ENCODE results near the gene SHLD1. TPM values are rescaled to one million over a fixed set of nuclear protein-coding genes. Genes with fewer than 3 reads are reported as not detected.

The SHLD1 gene
- total and polyA plus RNA-seq, 2 experiments from 2014 or later = 1.4 to 15.0 TPM

GRCh38 chr20:5888041-5888440, 137.8 kb downstream of the SHLD1 start (continued):
- TF ChIP-seq REST (IDR thresholded peaks at IDR 0.05; ENCODE audit: unreplicated experiment) = no peak
- no peak for TF ChIP-seq STAT1 (IDR thresholded peaks at IDR 0.05; ENCODE audit: unreplicated experiment)
- TF ChIP-seq CTCF (conservative IDR thresholded peaks at IDR 0.05; ENCODE audit: low read depth in 2 of 2) = no peak
- no peak for TF ChIP-seq NANOG (IDR thresholded peaks at IDR 0.05; ENCODE audit: borderline replicate concordance)

GRCh38 chr20:5890773-5891441, 140.7 kb downstream of the SHLD1 start:
- Histone ChIP-seq H3K4me3 (no peak overlapping the region), H3K36me3 (ENCODE audit: insufficient read depth) (no peaks in the 10 kb centered on the region), H3K9me2 (ENCODE audit: insufficient read depth) (no peaks in the 10 kb centered on the region), H3K27ac (ENCODE audit: low read depth) (no peak overlapping the region), H3F3A (replicated peaks; ENCODE audit: low read depth) (no peaks in the 10 kb centered on the region), H3K4me2 (no peak overlapping the region), H2AFZ (no peak overlapping the region), H3K27me3 (ENCODE audit: insufficient read depth) (no peaks in the 10 kb centered on the region), H4K20me1 (replicated peaks; ENCODE audit: insufficient read depth) (no peaks in the 10 kb centered on the region), H3K79me2 (replicated peaks; ENCODE audit: insufficient read depth) (no peaks in the 10 kb centered on the region), H3K4me1 (ENCODE audit: insufficient read depth) (no peaks in the 10 kb centered on the region)
- Mint-ChIP-seq H3K9me3 (no peaks in the 10 kb centered on the region), H3K4me1 (no peaks in the 10 kb centered on the region), H3K4me3 (no peak overlapping the region), H3K27ac (no peak overlapping the region), H3K27me3 (ENCODE audit: insufficient read depth, low read depth, poor library complexity) (no peaks in the 10 kb centered on the region), H3K36me3 (ENCODE audit: low read depth) (no peaks in the 10 kb centered on the region)
- DNase-seq (ENCODE audit: low spot score) = no peak
- TF ChIP-seq ZNF462 (CRISPR knock-in tag; IDR thresholded peaks at IDR 0.05) = no peak
- no peak for TF ChIP-seq POLR2AphosphoS5 (IDR thresholded peaks at IDR 0.05; ENCODE audit: low read depth)
- TF ChIP-seq CREB1 (CRISPR knock-in tag; IDR thresholded peaks at IDR 0.05; ENCODE audit: low read depth) = no peak
- ATAC-seq = no peak
